ENCODE measurements around the gene TPST2.

TPST2 gene

GRCh38 chr22:26474682-26475081 lies 115.2 kb downstream of the TPST2 start:
- no peak overlapping the region for H3K27ac ChIP-seq
- H3K4me3 ChIP-seq (IDR thresholded peaks at IDR 0.05; ENCODE audit: insufficient read depth, low read depth, low read length) = no peak overlapping the region
- H3K4me2 ChIP-seq = no peak overlapping the region; the same call in 1 of the 2 replicates
- H4K20me1 ChIP-seq (ENCODE audit: insufficient read depth) = no peaks in the 10 kb centered on the region
- H3K79me2 ChIP-seq (ENCODE audit: insufficient read depth, low read depth) = no peaks in the 10 kb centered on the region
- H3K27me3 ChIP-seq (ENCODE audit: insufficient read depth, low read depth) = no peaks in the 10 kb centered on the region
- H3K9ac ChIP-seq = no peak overlapping the region
- peaks cover 11% of the 10 kb centered on the region for H3K4me1 ChIP-seq (ENCODE audit: low read depth, poor library complexity, severe bottlenecking)
- TF ChIP-seq, protein P1, sequence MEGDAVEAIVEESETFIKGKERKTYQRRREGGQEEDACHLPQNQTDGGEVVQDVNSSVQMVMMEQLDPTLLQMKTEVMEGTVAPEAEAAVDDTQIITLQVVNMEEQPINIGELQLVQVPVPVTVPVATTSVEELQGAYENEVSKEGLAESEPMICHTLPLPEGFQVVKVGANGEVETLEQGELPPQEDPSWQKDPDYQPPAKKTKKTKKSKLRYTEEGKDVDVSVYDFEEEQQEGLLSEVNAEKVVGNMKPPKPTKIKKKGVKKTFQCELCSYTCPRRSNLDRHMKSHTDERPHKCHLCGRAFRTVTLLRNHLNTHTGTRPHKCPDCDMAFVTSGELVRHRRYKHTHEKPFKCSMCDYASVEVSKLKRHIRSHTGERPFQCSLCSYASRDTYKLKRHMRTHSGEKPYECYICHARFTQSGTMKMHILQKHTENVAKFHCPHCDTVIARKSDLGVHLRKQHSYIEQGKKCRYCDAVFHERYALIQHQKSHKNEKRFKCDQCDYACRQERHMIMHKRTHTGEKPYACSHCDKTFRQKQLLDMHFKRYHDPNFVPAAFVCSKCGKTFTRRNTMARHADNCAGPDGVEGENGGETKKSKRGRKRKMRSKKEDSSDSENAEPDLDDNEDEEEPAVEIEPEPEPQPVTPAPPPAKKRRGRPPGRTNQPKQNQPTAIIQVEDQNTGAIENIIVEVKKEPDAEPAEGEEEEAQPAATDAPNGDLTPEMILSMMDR (conservative IDR thresholded peaks at IDR 0.05; ENCODE audit: low read depth, low read length) = no peak
- no peaks in the 10 kb centered on the region for H3K36me3 ChIP-seq (ENCODE audit: insufficient read depth)
- no peak overlapping the region for H2AFZ ChIP-seq (ENCODE audit: low read depth)
